ENCODE data around the gene ME2.
"Not testable (repeated sequence)": the region's sequence is repeated elsewhere in the genome, so short reads cannot be mapped to it uniquely, and the experiment has no call there.

ME2 gene

DNA sequence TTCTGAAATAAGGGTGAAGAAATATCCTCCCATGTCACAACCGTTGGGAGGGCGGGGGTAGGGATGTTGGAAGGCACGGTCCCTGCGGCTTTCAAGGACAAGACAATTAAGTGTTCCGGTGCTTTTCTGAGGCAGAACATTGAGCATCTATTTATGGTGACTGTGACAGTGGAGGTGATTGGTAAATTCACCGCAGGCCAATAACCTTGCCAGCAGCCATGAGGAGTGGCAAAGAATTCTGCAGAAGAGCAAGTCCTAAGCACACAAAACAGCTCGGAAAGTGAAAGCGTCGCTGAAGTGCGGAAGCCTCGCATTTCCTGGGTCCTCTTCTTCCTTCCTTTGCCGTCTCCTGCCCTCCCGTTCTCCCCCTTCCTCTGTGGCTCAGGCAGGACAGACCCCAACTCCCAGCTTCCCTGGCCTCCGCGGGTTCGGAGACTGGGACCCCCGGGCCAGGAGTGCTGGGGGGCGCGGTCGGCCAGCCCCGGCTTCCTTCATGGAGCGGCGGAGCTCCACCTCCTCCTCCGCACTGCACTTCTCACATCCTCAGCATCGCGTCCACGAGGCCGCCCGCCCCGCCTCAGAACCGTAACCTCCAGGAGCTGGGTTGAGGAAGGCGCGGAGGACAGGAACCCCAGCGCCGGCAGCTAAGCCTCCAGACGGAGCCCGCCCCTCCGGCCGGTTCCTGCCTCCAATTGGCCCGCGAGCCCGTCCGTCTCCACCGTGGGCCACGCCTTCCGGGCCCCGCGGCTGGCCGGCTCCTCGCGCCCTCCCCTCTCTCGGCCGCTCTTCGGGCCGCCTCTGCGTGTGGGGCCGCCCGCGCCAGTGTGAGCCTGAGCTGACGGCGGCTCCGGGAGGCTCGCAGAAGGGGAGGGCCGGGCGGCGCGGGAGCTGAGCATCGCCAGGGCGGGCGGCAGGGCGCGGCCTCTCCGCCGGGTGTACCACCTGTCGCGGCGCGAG, at the start of gene ME2:
ME2 (plus strand) TSS at position 774 of the 957 bp plus-strand sequence. CDS start 16,703 bp downstream, outside the sequence.
- peak within 1 kb of the TSS; percentile 86 for H3K4me3 ChIP-seq (ENCODE audit: low read depth, low read length)
- peak; percentile 96 for DNase-seq (ENCODE audit: low read depth)
- TF ChIP-seq, protein P1, sequence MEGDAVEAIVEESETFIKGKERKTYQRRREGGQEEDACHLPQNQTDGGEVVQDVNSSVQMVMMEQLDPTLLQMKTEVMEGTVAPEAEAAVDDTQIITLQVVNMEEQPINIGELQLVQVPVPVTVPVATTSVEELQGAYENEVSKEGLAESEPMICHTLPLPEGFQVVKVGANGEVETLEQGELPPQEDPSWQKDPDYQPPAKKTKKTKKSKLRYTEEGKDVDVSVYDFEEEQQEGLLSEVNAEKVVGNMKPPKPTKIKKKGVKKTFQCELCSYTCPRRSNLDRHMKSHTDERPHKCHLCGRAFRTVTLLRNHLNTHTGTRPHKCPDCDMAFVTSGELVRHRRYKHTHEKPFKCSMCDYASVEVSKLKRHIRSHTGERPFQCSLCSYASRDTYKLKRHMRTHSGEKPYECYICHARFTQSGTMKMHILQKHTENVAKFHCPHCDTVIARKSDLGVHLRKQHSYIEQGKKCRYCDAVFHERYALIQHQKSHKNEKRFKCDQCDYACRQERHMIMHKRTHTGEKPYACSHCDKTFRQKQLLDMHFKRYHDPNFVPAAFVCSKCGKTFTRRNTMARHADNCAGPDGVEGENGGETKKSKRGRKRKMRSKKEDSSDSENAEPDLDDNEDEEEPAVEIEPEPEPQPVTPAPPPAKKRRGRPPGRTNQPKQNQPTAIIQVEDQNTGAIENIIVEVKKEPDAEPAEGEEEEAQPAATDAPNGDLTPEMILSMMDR (IDR thresholded peaks at IDR 0.05; ENCODE audit: insufficient read depth, low read depth, low read length, missing control alignments), result no peak

DNA sequence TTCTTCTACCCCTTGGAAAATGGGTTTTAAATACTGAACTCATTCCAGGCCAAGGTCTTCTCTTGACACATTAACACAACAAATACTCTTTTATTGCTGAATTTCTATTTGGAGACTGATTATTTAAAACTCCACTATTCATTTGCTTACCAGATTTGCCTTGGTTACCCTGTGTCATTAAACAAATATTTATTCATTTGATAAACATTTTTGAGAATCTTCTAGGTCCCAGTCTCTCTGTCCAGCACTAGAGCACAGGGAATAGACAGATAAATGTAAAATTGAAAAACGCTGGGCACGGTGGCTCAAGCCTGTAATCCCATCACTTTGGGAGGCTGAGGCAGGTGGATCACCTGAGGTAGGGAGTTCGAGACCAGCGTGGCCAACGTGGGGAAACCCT, 49.3 kb upstream of the ME2 start:
- TF ChIP-seq, protein P1 (IDR thresholded peaks at IDR 0.05; ENCODE audit: insufficient read depth, low read depth, low read length, missing control alignments), result no peak
- no peak for DNase-seq (ENCODE audit: low read depth)

DNA sequence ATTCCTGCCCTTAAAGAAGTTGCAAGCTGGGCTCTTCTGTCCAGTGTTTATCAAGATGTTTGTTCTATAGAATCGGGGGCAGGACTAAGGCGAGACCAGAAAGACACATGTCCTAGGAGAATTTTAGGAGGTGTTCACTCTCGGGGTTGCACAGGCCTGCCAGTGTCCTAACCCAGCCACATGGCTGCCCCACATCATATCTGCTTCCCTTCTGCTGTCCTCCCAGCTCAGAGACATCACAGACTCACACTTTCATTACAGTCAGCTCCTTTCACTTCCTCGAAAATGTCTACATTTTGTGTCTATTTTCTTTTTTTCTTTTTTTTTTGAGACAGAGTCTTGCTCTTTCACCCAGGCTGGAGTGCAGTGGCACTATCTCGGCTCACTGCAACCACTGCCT, 48.4 kb upstream of the ME2 start:
- peak; percentile 42 for DNase-seq (ENCODE audit: low read depth)
- H3K4me3 ChIP-seq (ENCODE audit: low read depth, low read length), result no peak overlapping the region
- TF ChIP-seq, protein P1 (IDR thresholded peaks at IDR 0.05; ENCODE audit: insufficient read depth, low read depth, low read length, missing control alignments), result no peak

More for the DNA sequence above, 49.3 kb upstream of the ME2 start:
- H3K4me3 ChIP-seq (ENCODE audit: low read depth, low read length), result no peak overlapping the region

DNA sequence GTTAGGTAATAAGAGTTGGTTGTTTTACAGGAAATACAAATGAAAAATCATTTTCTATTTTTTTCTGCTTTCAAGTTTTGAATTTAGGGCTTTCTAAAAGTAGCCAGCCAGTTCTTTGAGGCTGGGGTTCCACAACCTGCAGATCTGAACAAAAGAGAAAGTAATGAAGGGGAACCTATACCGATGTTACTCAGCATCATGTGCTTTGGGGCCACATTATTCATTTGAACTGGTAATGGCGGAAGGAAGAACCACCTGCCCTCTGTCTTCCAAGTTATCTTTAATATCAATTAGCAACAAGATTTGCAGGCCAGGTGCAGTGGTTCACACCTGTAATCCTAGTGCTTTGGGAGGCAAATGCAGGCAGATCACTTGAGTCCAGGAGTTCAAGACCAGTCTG, 46.2 kb upstream of the ME2 start:
- TF ChIP-seq, protein P1 (IDR thresholded peaks at IDR 0.05; ENCODE audit: insufficient read depth, low read depth, low read length, missing control alignments), result no peak
- peak; percentile 53 for DNase-seq (ENCODE audit: low read depth)

DNA sequence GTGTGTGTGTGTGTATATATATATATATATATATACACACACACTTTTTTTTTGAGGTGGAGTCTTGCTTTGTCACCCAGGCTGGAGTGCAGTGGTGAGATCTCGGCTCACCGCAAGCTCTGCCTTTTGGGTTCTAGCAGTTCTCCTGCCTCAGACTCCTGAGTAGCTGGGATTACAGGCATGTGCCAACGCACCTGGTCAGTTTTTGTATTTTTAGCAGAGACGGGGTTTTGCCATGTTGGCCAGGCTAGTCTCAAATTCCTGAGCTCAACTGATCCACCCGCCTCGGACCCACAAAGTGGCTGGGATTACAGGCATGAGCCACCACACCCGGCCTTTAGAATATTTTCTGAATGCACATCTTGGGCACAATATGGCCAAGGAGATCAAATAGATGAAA, 45.4 kb upstream of the ME2 start:
- not testable (repeated sequence) for H3K4me3 ChIP-seq (ENCODE audit: low read depth, low read length); DNase-seq (ENCODE audit: low read depth)

More for the DNA sequence above, 46.2 kb upstream of the ME2 start:
- H3K4me3 ChIP-seq (ENCODE audit: low read depth, low read length), result no peak overlapping the region

DNA sequence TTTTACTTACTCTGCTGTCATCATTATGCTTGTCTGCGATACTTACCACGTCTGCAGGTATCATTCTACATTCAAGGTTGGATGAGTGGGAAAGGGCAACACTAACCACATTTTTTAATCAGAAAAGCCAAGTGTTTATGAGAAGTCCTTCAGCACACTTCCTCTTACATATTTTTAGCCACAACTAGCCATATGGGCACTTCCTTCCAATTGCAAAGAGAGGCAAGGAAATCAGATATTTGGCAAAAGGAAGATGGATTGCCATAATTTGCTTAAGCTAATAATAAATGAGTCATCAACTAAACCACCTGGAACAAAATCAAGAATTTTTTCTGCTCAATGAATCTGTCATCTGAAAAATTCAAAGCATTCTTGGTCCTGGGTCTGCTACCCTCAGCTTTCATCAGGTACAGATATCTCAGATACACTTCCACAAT, 42.4 kb upstream of the ME2 start:
- peak; percentile 39 for DNase-seq (ENCODE audit: low read depth)

DNA sequence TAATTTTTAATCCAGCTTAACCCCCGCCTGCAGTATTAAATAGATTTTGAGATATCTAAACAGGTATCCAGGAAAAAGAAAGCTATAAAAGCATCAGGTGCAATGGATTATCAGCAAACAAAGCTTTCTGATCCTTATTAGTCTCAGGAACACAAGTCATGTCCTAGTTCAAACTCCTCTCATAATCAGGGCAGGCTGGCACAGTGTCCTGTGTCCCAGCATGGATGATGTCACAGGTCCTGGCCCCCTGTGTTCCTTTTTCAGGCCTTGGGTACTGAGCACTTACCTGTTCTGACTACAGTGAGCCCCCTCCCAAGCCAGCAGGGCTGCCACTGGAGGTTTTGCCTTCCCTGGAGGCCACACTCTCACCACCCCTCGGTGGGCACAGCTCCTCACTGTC, 39.6 kb upstream of the ME2 start:
- no peak overlapping the region for H3K4me3 ChIP-seq (ENCODE audit: low read depth, low read length)
- TF ChIP-seq, protein P1 (IDR thresholded peaks at IDR 0.05; ENCODE audit: insufficient read depth, low read depth, low read length, missing control alignments), result no peak
- DNase-seq (ENCODE audit: low read depth), result no peak

More for the DNA sequence above, 42.4 kb upstream of the ME2 start:
- TF ChIP-seq, protein P1 (IDR thresholded peaks at IDR 0.05; ENCODE audit: insufficient read depth, low read depth, low read length, missing control alignments), result no peak
- no peak overlapping the region for H3K4me3 ChIP-seq (ENCODE audit: low read depth, low read length)
